Effector memory CD8-positive, alpha-beta T cell (primary cell): ENCODE measurements around the gene KIFC3.

ENCODE experiments used
- ATAC-seq: fragments of 150-1000 bp; cut with Tn5 transposase; replicated peaks from 2 replicates; pipeline ENCODE4 v1.10.0; 2021; ENCODE audit warnings: mild to moderate bottlenecking, moderate library complexity
- DNase-seq, 3 experiments: peaks; one replicate each; pipeline ENCODE4 v3.0.0; 2021
- H3K27ac Mint-ChIP-seq, 2 donors: one replicate each; pipeline ENCODE4 v1.8.0; 2022; ENCODE audit warnings: mild to moderate bottlenecking in 2 of 2, mixed read lengths in 2 of 2, moderate library complexity in 2 of 2
- H3K27me3 Mint-ChIP-seq, 2 donors: one replicate each; pipeline ENCODE4 v1.8.0; 2022; ENCODE audit warnings: mixed read lengths in 2 of 2
- H3K36me3 Mint-ChIP-seq: one replicate; pipeline ENCODE4 v1.8.0; 2022; ENCODE audit warnings: mild to moderate bottlenecking, moderate library complexity, mixed read lengths; ENCODE audit not compliant: insufficient read depth
- H3K4me1 Mint-ChIP-seq, 2 donors: one replicate each; pipeline ENCODE4 v1.8.0; 2022; ENCODE audit warnings: low read depth in 2 of 2, mixed read lengths in 2 of 2
- H3K4me3 Mint-ChIP-seq, 2 donors: one replicate each; pipeline ENCODE4 v1.8.0; 2022; ENCODE audit warnings: mild to moderate bottlenecking in 2 of 2, mixed read lengths in 2 of 2, moderate library complexity in 2 of 2
- H3K9me3 Mint-ChIP-seq, 2 donors: one replicate each; pipeline ENCODE4 v1.8.0; 2022; ENCODE audit warnings: mixed read lengths in 2 of 2

KIFC3 gene

DNA sequence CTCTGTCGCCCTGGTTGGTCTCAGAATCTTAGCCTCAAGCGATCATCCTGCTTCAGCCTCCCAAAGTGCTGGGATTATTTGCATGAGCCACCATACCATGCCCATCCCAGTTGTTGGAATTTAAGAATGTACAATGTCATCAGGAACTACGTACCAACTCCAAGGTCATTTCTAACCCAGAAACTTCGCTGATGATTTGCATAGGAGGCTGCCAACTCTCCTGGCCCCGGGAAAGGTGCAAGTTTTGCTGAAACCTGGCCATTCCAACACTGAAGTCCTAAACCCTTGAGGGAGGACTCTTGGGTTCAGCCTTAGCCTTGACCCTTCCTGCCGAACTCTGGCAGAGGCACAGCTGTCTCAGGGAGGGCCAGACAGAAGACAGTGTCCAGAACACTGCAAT lies 2.9 kb upstream of the KIFC3 start:
- DNase-seq = no peak
- no peak overlapping the region for H3K4me3 Mint-ChIP-seq
- no peak overlapping the region for H3K27ac Mint-ChIP-seq
- H3K36me3 Mint-ChIP-seq = peaks cover 11% of the 10 kb centered on the region
- ATAC-seq = no peak
- H3K9me3 Mint-ChIP-seq = no peaks in the 10 kb centered on the region
- peaks cover 31 to 34% of the 10 kb centered on the region in 2 donors for H3K4me1 Mint-ChIP-seq
- no peaks in the 10 kb centered on the region for H3K27me3 Mint-ChIP-seq

DNA sequence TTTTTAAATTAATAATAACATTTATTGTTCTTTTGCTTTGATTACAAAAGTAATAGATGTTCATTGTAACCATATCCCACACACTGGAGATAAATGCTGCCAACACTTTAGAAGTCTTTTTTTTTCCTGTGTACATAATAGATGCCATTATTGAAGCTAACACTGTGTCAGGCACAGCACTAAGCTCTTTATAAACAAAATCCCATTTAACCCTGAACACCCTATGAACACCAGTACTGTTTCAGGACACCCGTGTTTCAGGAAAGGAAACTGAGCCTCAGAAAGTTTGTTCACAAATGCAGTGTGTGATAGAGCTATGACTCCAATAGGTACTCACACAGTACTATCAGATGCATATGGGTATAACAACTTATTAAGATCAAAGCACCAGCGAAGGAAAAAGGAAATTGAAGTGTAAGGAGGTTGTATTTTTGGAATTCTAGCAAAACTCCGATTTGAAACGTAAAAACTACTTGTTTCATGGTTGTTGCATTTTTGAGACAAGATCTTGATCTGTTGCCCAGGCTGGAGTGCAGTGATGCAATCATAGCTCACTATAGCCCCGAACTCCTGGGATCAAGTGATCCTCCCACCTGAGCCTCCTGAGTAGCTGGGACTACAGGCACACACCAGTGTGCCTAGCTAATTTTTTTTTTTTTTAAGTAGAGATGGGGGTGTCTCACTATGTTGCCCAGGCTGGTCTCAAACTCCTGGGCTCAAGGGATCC lies 2.0 kb upstream of the KIFC3 start:
- no peak for DNase-seq
- Mint-ChIP-seq H3K27me3 (no peaks in the 10 kb centered on the region), H3K4me3 (no peak overlapping the region), H3K27ac (no peak overlapping the region), H3K36me3 (peaks cover 9% of the 10 kb centered on the region), H3K4me1 (peaks cover 33 to 38% of the 10 kb centered on the region in 2 donors), H3K9me3 (no peaks in the 10 kb centered on the region)
- no peak for ATAC-seq

DNA sequence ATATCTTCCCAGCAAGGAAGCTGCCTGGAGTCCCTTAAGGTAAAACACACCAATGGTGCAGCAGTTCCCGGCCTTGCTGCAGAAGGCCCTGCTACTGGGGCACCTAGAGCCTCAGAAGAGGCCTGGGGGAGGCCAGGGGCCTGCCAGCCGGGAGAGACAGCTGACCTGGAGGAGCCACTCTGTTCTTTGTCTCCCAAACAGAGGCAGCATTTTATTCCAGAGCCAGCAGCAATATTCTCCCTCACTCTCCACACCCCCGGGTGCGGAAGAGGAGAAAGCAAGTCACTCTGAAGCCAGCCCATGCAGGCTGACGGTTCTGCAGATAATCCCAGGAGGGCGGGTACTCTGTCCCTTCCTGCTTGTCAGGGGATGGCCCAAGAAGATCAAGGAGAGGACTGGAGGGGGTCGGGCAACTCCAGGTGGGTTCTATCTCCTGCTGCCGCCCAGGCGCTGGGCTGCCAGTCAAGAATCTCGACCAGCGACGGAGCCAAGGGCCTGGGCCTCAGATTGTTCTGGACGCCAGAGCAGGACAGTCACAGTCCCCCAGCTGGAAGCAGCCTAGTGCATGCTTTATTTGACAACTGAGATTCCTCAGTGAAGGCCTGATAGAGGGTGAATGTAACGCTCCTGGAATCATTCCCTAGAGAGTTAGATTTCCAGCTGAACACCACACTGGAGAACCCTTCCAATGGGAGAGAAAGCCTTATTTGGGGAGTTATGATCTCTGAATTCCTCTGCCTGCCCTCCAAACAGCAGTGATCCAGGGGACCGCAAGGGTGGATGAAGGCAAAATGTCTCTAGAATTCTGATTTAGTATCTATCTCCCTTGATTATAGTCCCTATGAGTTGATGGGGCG lies 1.1 kb upstream of the KIFC3 start:
- Mint-ChIP-seq H3K4me1 (peaks cover 36 to 41% of the 10 kb centered on the region in 2 donors), H3K27me3 (no peaks in the 10 kb centered on the region), H3K36me3 (peaks cover 9% of the 10 kb centered on the region), H3K4me3 (peak overlapping the region; percentile 87 to 96), H3K27ac (peak overlapping the region; percentile 90 to 97), H3K9me3 (no peaks in the 10 kb centered on the region)
- no peak for DNase-seq
- no peak for ATAC-seq

DNA sequence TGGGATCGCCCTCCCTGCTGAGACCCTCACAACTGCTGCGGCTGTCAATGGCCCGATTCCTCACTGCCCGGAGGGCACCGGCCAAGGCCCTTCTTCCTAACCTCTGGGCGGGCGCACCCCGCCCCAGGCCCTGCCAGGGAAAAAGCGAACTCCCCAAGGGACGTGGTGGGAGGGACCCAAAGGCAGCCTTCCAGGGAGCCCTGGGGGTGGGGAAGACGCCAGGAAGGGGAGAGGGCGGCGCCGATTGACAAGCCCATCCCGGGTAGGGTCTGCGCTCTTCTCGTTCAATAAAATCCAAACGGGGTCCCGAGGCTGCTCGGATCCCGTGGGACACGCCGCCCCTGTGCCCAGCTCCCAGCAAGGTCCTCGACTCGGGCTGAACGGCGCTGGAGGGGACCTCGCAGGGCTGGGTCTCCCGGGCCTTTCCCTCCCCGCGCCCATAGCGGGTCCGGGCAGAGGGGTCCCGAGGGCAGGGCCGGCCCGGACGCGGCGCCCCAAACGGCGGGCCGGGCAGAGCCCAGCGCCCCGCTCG lies 416 bp downstream of the KIFC3 start:
- Mint-ChIP-seq H3K27me3 (no peaks in the 10 kb centered on the region), H3K36me3 (peaks cover 9% of the 10 kb centered on the region), H3K4me3 (peak overlapping the region; percentile 49 to 52), H3K27ac (peak overlapping the region; percentile 73 to 75), H3K9me3 (no peaks in the 10 kb centered on the region), H3K4me1 (peaks cover 31 to 37% of the 10 kb centered on the region in 2 donors)
- ATAC-seq (no peak), DNase-seq (no peak)

DNA sequence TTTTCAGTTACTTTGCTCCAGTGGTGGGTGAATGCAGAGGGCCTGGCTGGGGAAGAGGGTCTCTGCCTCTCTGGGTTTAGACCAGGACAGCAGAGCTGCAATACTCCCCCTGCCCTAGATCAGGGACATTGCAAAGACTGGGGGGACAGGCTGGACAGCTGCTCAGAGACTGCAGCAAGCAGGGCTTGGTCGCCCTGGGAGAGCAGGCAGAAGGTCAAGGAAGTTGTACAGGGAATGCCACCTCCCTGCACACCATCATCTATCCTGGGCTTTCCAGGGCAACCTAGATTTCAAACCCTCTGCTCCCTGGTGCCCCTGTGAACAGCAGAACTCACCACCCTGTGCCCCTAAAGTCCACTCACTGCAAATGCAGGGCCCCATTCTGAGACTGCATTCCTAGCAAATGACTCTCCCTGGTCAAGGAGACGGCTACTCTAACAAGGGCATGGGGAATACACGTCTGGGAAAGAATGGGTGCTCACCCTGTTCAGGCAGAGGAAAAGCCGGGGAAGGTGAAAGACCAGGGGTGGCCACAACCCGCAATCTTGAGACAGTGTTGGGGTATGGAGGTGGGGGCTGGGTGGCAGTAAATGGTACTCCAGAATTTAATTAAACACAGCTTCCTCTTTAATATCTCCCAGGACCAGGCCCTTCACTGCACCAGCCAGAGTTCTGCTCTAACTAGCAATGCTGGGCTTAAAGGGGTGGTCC lies 1.0 kb downstream of the KIFC3 start:
- no peaks in the 10 kb centered on the region for H3K27me3 Mint-ChIP-seq
- peaks cover 9% of the 10 kb centered on the region for H3K36me3 Mint-ChIP-seq
- H3K4me1 Mint-ChIP-seq = peaks cover 31 to 37% of the 10 kb centered on the region in 2 donors
- no peaks in the 10 kb centered on the region for H3K9me3 Mint-ChIP-seq
- ATAC-seq (no peak), DNase-seq (no peak)
- H3K27ac Mint-ChIP-seq = peak overlapping the region; percentile 73 to 75
- H3K4me3 Mint-ChIP-seq = peak overlapping the region; percentile 49 to 52

DNA sequence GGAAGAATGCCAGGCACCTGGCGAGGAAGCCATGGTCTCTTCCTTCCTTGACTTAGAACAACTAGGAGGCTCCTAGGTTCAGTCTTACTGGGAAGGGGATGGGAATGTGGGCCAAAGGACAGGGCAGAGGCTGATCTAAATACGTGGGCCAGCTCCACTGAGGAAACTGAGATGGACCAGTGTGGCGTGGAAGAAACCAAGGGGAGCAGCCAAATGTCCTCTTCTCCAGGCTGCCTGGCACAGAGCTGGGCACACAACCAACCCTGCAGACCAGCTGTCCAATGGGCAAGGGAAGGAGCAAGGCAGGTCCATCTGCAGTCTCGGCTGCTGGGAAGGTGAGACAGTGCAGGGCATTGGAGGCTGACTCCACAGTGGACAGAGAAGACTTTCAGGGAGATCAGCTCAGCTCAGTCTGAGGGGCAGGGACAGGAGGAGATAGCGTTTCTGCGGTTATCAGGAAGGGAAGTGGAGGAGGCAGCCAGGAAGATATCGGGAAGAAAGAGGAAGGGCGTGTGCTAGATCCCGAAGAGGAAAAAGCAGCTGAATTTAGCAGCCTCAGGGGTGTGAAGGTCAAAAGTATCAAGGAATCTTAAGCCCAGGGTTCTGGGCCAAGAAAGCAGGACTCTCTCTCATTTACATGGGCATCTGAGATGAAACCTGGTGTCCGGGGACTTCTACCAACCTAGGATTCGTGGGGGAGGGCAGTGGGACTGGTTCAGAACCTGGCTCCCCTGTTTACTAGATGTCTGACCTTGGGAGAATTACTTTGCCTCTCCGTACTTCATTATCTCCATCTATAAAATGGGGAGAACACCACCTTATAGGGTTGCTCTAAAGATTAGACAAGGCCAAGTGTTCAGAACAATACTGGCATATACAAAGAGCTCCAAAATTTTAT lies 1.8 kb downstream of the KIFC3 start:
- Mint-ChIP-seq H3K27me3 (no peaks in the 10 kb centered on the region), H3K4me3 (peak overlapping the region; percentile 49 to 59), H3K9me3 (no peaks in the 10 kb centered on the region), H3K27ac (peak overlapping the region; percentile 75 to 76), H3K4me1 (peaks cover 32 to 37% of the 10 kb centered on the region in 2 donors), H3K36me3 (peaks cover 14% of the 10 kb centered on the region)
- DNase-seq = no peak
- ATAC-seq = no peak

DNA sequence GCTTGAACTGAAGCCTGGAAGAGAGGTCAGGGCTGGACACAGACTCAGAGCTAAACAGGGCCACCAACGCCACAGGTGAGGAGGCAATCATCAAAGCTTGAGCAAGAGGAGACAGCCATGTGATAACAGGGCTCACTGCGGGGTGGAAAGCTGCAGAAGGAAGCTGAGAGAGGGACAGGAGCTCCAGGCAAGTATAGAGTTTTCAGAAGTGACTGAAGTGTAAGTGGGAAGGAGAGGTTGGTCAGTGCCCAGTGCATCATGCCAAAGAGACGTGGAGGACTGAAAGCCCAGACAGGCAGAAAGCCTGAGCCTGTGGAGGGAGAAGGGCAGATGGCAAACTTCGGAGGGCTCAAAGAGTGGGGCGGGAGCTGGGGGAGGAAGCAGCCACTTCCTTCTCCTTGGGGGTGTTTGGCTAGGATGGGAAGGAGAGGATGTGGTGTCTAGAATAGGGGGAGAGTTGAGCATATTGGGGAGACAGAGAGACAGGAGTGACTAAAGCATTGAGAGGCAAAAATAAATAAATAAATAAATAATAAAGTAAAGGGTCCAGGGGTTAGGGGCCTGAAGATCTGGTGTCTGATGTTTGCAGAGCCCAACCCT lies 2.6 kb downstream of the KIFC3 start:
- ATAC-seq = no peak

DNA sequence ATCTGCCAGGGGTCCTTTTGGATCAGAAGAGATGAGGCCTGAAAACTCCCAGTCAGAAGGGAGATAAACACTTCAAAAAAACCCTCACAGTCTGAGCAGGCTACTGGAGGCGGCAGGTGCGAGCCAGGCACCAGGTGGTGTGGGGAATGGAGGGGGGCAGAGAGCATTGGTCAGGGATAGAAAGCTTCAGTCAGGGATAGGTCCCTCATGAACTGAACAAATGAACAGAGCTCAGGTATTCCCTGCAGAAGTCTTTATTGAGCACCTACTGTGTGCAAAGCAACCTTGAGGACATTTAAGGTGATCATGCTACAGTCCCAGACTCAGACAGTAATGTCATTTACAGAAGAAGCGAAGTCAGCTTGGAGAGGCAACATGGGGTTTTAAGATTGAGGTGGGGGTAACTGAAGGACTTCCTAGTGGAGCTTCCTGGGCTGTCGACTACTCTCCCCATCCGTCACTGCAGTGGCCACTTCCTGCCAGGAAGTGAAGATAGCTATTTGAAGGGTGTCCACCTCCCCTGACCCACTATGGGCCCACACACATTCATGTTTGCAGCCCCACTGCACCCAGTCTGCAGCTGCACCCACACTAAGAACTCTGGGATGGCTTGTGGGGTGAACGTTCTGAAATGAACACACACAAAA lies 3.2 kb downstream of the KIFC3 start:
- no peak for ATAC-seq
- H3K4me1 Mint-ChIP-seq = peaks cover 35 to 37% of the 10 kb centered on the region in 2 donors
- no peaks in the 10 kb centered on the region for H3K9me3 Mint-ChIP-seq
- peak overlapping the region in 1 of 2 donors; percentile 59 for H3K4me3 Mint-ChIP-seq
- peaks cover 17% of the 10 kb centered on the region for H3K36me3 Mint-ChIP-seq
- H3K27ac Mint-ChIP-seq = peak overlapping the region; percentile 75 to 76
- H3K27me3 Mint-ChIP-seq = no peaks in the 10 kb centered on the region
- DNase-seq = no peak

More for the DNA sequence above, 2.6 kb downstream of the KIFC3 start:
- H3K9me3 Mint-ChIP-seq = no peaks in the 10 kb centered on the region
- no peak for DNase-seq
- peak overlapping the region; percentile 15 to 59 for H3K4me3 Mint-ChIP-seq
- peaks cover 35 to 37% of the 10 kb centered on the region in 2 donors for H3K4me1 Mint-ChIP-seq
- peak overlapping the region; percentile 75 to 76 for H3K27ac Mint-ChIP-seq
- no peaks in the 10 kb centered on the region for H3K27me3 Mint-ChIP-seq
- peaks cover 17% of the 10 kb centered on the region for H3K36me3 Mint-ChIP-seq

DNA sequence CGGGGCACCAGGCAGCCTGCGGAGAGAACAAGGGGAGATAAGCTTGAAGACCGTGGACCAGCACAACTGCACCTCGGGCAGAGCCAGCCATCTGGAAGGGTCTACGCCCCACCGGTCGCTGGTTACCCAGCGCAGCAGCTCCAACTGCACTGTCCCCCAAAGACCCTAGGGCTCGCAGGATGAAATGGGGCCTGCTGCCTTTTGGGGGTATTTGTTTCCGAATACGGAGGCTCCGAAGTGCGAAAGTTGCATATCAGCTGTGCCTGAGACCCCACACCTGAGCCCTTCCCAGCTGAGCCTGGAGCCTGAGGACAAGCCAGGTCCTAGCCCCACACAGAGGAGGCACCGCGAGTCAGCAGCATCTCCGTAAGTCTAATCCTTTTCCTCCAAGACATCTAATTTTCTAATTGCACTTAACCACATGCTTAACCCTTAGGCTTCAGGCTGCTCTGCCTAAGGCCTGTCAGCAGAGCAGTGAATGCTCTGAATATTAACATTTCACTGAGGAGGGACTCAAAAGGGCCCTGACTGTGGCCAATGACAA lies 4.0 kb downstream of the KIFC3 start:
- DNase-seq (no peak), ATAC-seq (no peak)
- H3K4me1 Mint-ChIP-seq = peaks cover 35 to 37% of the 10 kb centered on the region in 2 donors
- H3K27me3 Mint-ChIP-seq = no peaks in the 10 kb centered on the region
- peak overlapping the region; percentile 75 to 76 for H3K27ac Mint-ChIP-seq
- no peaks in the 10 kb centered on the region for H3K9me3 Mint-ChIP-seq
- H3K4me3 Mint-ChIP-seq = no peak overlapping the region
- peaks cover 17% of the 10 kb centered on the region for H3K36me3 Mint-ChIP-seq

DNA sequence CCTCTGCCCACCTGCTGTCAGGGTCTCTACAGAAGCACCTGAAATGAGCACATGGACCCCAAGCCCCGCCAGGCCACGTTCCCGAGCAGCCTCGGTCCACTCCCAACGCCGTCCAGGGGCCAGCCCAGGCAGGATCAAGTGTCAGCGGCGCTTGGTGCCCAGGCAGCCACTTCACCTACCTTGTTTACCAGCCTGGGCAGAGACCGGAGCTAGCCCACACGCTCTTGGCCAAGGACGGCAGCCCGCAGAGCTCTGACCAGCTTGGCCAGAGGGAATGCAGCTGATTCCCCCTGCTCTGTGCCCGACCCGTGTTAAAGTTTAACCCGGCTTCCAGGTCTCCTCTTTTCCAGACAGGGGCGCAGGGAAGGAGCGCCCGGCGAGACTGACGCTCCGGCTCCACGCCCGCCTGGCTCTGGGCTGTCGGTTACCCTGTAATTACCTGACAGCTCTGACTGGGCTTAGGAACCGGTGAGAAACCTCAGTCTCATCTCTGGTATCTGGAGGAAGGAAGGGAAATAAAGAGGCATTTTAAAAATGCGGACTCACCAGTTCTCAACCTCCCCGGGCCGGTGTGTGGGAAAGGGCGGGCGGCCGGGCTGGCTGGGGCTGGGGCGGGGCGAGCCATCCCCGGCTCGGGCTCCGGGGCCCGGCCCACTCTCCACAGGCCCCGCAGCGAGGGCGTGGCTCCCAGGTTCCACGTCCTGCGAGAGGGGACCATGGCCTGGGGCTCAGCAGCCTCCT lies 4.6 kb downstream of the KIFC3 start:
- no peaks in the 10 kb centered on the region for H3K9me3 Mint-ChIP-seq
- peaks cover 11% of the 10 kb centered on the region for H3K36me3 Mint-ChIP-seq
- ATAC-seq (no peak), DNase-seq (no peak)
- H3K27me3 Mint-ChIP-seq = no peaks in the 10 kb centered on the region
- no peak overlapping the region for H3K27ac Mint-ChIP-seq
- H3K4me3 Mint-ChIP-seq = no peak overlapping the region
- peaks cover 30 to 31% of the 10 kb centered on the region in 2 donors for H3K4me1 Mint-ChIP-seq

DNA sequence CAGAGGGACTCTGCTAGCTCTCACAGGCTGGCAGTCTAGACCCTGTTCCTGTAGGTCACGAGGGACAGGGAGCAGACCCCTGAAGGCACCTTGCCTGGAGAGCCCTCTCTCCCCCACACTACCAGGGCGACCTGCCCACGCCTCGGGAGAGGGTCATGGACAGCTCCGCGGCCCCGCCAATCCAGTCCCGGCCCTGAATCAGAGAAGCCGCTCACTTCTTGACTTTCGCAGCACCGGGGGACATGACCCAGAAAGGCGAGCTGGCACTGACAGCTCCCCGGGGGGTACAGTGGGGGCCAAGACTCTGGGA lies 5.1 kb downstream of the KIFC3 start:
- ATAC-seq (no peak), DNase-seq (no peak)
- Mint-ChIP-seq H3K27ac (peak overlapping the region in 1 of 2 donors; percentile 81), H3K4me3 (no peak overlapping the region), H3K4me1 (peaks cover 28% of the 10 kb centered on the region in 2 donors), H3K9me3 (no peaks in the 10 kb centered on the region), H3K27me3 (no peaks in the 10 kb centered on the region), H3K36me3 (peaks cover 8% of the 10 kb centered on the region)
